ENCODE data around the gene COPA. TPM values are rescaled to one million over a fixed set of nuclear protein-coding genes. Genes with fewer than 3 reads are reported as not detected.

The COPA gene
- total RNA-seq, 1 donor from 2014 or later: 193 TPM

DNA sequence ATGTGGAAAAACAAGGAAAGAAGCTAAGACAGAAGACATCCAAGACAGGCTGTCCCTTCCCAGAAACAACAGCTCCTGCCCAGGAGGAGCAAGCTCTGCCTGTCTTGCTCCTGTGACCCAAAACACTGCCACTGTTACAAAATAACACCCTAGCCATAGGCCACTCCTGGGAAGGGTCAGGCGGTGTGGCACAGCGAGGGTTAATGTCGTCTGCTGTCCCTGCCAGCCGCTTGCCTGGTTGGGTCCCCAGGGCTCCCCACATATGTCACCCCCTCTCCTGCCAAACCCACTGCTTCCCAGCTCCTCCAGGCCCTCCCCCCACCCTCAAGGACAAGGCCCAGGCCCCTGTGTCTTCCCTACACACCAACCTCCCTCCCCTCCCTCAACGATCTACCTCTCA lies 20.0 kb upstream of the COPA start:
- DNase-seq (ENCODE audit: extremely low read depth, low read depth, low spot score): no peak

DNA sequence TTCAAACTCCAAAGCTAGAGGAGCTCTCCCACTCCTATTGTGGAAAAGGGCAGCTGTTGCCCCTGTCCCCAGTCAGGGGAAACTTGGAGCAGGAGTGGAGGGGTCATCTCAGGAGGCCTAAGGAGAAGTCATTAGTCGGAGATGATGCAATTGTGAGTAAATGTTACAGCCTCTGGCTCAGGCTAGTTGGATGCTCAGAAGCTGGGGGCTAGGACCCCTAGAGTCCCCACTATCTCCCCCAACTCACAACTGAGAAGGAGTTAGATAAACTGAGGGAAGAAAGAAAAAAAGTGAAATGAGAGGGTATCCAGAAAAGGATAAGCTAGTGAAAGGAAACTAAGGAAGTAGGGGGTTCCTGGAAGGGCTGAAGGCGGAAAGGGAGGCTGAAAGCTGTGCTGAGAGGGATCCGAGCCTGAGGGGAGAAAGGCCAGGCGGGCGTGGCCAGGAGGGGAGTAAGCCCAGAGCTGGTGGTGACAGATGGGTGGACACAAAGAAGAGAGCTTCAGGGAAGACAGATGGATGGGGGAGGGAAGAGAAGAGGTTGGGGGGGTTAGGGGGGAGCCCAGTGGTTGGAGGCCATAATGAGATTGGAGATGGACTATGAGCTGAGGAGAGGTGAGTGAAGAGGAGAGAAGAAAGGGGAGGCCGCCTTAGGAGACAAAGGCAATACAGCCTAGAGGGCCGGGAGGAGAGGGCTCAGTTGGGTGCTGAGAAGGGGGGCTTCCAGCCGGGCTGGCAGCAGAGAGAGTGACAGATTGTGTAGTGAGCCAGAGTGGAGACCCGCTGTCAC lies 19.3 kb upstream of the COPA start:
- DNase-seq (ENCODE audit: extremely low read depth, low read depth, low spot score): no peak

DNA sequence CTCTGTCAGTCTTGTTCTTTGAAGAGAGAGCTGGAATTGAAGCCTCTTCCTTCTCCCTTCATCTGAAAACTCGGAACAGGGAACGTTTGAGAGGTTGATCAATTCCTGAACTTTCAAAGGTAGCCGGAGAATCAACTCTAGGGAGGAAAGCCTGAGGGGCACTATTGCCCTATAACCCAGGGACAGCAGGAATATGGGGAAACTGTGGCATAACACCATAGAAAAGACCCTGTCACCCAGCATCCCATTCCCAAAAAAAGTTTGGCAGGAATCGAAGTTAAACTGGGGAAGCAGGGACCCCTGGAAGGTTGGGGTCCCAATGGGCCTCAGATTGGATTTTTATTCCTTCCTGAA lies 18.7 kb upstream of the COPA start:
- DNase-seq (ENCODE audit: extremely low read depth, low read depth, low spot score): no peak

DNA sequence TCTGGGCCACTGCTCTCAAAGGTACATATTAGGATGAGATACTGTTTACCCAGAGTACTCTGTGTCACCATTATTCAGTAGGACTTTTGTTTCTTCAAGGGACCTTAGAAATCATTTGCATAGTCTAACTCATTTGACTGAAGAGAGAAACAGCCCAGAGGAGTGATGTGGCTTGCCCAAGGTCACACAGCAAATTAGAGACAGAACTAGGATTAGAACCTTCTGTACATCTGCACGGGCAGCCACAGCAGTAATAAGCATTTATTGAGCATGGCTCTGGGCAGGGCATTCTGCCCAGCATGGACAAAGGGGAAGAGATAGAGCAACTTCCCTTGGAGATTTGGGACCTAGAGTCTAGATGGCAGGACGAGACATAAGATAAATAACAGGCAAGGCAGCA lies 18.1 kb upstream of the COPA start:
- no peak for DNase-seq (ENCODE audit: extremely low read depth, low read depth, low spot score)

DNA sequence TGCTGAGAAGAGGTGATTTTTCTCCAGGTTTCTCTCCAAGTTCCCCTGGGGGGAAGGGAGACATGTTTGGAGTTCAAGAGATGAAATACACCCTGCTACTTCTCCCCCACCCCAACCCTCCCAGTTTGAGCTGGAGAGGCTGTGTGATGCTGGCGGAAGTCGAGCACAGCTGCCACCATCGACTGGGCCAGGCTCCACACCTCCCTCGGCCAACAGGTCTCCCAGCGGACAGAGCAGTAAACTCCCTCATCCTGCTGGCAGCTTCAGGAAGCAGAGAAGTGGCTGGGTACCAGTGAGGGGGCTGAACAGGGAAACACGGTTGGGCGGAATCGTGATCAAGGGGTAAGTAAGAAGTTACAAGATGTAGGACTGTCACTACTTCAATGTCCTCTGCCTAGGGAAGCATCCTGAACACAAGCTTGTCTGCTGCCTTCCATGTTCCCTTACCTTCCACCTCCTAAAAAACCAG lies 17.2 kb upstream of the COPA start:
- no peak for DNase-seq (ENCODE audit: extremely low read depth, low read depth, low spot score)

DNA sequence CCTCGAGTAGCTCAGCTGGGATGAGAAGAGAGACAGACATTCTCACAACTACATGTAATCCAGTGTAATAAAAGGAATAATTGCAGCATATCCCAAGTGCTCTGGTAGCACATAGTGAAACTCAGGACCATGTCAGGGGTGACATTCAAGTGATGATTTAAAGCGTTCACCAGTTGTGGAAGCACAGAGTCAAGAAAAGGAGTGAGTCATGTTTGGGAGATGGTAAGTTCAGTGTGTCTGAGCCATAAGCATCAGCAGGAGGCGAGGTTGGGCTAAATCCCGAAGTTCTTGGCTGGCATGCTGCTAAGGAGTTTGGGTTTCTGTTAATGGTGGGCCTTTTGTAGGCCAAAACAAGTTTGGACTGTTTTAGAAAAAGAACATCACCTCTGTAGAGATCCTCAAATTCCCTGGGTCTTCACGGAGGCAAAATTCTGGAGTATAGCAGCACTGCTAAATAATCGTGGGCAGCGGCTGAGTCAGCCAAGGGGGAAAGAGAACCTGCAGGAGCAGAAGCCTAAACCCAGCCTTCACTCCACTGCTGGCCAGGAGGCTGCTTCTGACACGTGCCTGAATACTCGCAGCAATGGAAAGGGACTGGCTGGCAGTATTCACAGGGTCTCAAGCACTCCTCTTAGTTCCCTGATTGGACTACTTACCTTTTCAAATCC lies 16.6 kb upstream of the COPA start:
- no peak for DNase-seq (ENCODE audit: extremely low read depth, low read depth, low spot score)

DNA sequence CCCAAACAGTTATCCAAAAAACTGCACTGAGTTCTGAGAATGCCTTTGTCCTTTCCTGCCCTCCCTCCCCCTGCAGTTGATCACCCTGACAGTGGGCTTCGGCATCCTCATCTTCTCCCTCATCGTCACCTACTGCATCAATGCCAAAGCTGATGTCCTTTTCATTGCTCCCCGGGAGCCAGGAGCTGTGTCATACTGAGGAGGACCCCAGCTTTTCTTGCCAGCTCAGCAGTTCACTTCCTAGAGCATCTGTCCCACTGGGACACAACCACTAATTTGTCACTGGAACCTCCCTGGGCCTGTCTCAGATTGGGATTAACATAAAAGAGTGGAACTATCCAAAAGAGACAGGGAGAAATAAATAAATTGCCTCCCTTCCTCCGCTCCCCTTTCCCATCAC lies 15.0 kb upstream of the COPA start:
- no peak for DNase-seq (ENCODE audit: extremely low read depth, low read depth, low spot score)

DNA sequence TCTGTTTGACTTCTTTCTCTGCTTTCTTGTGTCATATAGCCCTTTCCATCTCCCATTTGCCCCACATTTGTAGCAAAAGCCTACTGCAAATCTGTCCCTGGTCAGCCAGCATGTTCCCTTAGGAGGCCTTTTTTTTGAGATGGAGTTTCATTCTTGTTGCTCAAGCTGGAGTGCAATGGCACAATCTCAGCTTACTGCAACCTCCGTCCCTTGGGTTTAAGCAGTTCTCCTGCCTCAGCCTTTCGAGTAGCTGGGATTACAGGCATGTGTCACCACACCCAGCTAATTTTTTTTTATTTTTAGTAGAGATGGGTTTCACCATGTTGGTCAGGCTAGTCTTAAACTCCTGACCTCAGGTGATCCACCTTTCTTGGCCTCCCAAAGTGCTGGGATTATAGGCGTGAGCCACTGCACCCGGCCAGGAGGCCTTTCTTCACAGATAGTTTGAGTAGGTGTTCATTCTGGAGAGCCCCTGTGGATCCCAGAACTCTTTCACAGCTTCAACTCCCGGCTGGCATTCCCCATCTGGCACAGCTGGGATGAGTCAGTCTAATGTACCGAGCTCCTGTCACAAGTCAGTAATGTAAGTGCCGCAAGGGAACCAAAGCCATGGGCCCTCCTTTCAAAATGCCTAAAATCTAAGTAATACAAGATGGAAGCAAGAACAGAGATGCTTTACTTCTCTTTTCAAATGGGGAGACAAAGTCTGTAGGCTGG lies 14.4 kb upstream of the COPA start:
- no peak for DNase-seq (ENCODE audit: extremely low read depth, low read depth, low spot score)

DNA sequence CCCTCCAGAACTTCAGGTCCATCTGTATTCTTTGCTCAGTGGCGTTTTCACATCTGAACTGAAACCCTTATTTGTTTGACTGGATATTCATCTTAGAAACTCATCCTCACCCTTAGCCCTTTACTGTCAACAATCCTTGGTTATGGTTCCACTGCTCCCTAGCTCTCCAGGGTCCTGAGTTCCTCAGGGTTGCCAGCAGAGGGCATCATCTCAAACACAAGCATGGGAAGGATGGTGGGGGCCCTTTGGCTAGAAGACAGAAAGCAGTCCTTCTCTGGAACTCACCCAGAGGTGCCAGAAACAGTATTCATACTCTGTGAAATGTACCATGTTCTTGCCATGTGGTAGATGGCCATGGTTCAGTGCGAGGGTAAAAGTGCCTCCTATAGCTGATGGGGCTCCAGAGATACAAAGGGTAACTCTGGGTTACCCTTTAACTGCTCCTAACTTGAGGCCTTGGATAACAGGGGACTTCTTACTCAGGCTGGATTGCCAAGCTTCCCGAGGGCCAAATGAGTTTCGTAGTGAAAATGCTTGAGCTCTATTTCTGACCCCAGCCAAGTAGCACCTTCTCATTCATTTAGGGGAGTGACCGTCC lies 11.4 kb upstream of the COPA start:
- no peak for DNase-seq (ENCODE audit: extremely low read depth, low read depth, low spot score)

DNA sequence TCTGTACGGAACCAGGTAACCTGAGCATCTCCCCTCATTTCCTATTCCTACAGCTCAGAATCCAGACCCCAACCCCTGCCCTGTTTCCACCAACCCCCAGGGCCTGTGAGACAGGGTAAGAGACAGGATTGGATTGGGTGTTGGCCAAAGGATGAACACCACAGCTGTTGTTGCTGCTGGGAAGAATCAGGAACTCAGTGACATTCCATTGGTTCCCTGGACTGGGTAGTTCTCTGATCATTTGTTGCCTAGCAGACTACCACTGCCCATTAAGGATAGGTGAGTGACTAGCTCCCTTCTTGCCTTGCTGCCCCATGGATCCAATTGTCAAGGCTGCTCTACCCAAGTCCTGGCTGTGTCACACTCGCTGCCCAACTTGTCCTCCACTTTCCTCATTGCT lies 10.2 kb upstream of the COPA start:
- DNase-seq (ENCODE audit: extremely low read depth, low read depth, low spot score): no peak

DNA sequence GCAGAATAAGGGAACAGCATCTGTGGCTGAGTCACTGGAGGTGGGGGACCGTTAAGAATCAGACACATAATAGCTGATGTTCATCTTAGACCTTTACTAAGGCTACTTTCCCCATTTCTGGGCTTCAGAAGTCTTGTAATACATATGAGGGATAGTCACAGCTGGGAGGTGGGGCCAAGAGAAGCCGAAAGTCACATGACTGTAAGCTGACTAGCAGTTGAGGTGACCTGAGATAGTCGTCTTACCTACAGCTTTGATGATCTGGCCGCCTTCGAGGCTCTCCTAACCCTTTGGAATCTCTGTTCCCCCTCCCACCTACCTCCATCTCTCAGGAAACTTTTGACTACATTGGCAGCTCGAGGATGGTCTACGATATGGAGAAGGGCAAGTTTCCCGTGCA lies 9.5 kb upstream of the COPA start:
- no peak for DNase-seq (ENCODE audit: extremely low read depth, low read depth, low spot score)

DNA sequence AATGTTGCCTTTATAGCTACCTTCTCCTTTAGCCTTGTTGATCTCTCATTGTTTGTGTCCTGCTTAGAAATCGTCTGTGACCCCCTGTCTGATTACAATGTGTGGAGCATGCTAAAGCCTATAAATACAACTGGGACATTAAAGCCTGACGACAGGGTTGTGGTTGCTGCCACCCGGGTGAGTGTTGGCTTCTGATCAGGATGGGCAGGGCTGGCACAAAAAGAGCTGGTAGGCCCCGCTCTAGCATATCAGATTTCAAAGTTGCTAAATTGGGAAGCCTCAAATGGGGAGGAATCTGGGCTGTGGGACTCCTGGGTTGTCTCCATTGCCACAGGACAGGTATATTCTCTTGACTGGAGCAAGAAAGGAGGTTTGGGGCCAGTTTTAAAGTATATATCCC lies 8.6 kb upstream of the COPA start:
- DNase-seq (ENCODE audit: extremely low read depth, low read depth, low spot score): no peak

DNA sequence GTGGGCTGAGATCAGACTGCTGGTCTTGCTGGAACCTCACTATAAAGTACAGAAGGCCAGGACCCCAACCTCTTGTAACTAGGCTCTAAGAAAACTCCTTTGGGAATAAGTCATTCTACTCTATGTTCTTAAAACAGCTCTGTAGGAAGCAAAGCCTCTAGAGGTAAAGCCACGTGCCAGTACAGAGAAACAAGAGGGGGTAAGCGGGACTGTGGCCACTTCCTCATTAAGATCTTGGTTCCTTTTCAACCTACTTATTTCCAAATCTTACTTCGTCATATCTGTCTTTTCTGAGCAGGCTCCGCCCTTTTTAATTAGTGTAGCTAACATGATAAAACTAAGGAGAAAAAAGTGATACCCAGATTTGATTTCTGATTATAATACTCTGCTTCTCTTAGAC lies 3.9 kb upstream of the COPA start:
- no peak for DNase-seq (ENCODE audit: extremely low read depth, low read depth, low spot score)

DNA sequence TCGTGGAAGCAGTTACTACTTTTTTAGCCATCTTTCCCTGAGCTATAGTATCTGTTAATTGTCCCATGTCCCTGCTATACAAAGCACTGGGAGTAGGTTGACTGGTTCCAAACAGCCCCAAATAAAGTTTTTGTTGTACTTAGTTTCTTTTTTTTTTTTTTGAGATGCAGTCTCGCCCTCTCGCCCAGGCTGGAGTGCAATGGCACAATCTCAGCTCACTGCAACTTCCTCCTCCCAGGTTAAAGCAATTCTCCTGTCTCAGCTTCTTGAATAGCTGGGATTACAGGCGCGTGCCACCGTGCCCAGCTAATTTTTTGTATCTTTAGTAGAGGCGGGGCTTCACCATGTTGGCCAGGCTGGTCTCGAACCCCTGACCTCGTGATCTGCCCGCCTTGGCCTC lies 3.4 kb upstream of the COPA start:
- DNase-seq (ENCODE audit: extremely low read depth, low read depth, low spot score): no peak

DNA sequence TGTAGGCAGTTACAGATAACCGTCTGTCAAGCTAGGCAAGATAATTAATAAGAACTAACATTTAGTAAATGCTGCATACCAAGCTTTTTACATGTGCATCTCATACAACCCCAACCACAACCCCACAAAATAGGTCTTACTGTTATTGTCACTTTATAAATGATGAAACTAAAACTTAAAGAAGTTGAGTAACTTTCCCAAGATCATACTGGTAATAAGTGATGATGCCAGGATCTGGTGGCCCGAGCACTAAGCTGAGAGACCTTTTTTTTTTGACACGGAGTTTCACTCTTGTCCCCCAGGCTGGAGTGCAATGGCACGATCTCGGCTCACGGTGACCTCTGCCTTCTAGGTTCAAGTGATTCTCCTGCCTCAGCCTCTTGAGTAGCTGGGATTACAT lies 1.9 kb upstream of the COPA start:
- DNase-seq (ENCODE audit: extremely low read depth, low read depth, low spot score): no peak

DNA sequence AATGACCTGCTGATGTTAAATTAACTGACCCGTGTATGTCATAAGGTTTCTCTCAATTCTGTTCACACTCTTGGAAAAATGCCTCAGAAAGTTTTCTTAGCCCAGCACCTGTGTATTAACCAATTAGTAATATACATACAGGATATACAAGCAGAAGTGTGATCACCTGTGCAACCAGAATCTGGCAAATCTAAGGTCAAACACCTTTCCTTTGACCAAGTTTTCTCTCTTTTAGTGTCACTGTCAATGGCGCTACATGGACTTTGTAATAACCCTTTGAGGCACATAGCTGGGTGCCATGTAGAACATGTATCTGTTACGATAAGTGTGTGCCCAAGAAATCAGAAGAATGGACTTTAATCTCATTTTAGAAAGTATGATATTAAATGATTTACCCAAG lies 1.2 kb upstream of the COPA start:
- no peak for DNase-seq (ENCODE audit: extremely low read depth, low read depth, low spot score)

DNA sequence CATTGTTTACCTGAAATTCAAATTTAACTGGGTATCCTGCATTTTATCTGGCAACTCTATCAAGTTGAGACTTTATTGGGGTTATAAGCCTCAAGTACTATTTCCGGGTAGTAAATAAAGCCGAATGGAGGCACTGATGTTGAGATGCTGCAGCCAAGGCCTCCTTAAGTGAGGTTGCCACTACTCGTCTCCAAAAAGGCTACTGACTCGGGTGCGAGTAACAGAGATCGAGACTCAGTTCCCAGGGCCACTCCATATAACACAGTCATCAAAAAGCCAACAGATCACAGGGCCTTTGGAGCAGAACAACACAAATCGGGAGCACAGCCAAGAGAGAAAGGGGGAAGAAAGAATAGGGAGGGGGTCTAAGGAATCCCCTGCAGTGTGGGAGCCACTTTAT lies 524 bp downstream of the COPA start:
- DNase-seq (ENCODE audit: extremely low read depth, low read depth, low spot score): no peak

DNA sequence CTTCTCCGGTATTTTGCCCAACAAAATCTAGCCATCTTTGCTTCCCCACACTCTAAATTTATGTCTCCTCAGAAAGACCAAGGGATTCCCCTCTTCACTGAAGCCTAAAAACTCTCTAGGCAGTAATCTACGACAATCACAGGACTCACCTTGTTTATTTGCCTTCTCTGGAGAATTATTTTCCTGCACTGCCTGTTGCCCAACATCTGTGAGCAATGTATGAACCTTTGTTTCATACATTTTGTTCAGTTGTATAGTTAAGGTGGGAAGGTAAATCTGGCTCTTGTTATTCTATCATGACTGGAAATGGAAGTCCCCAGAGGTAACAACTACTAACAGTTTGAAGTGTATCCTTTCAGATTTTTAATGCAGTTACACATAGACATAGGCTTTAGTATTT lies 2.2 kb downstream of the COPA start:
- DNase-seq (ENCODE audit: extremely low read depth, low read depth, low spot score): no peak

DNA sequence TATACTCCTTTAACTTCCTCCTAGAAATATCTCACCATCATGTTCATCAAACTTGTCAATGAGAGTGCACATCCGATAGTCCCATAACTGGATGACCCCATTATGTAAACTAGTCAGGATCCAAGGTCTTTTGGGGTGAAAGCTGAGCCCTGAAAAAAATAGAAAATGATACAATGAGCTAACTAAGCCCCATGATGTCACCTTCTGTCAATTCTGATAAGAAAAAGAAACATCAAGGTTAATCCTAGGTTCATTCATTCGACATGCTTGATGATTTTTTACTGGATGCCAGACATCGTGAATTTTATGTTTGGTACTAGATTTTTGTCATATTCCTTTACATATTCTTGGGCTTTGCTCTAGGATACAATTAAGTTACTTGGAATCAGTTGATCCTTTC lies 2.9 kb downstream of the COPA start:
- no peak for DNase-seq (ENCODE audit: extremely low read depth, low read depth, low spot score)

DNA sequence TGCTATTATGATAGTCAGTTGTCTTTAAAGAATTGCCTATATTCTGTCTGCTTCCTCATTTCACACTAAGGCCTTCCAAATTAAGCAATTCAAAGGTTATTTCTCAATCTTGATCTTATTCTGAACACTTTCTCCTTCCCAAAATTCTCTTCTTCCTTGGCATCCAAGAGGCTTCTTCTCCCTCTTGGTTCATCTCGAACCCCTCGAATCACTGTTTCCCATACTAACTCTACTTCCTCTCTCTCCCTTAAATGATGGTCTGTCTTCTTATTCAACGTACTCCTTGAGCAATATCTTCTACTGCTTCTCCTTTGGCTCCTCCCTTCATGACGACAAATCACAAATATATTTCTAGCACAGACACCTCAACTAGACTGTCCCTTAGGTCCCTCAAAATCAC lies 4.5 kb downstream of the COPA start:
- DNase-seq (ENCODE audit: extremely low read depth, low read depth, low spot score): no peak

DNA sequence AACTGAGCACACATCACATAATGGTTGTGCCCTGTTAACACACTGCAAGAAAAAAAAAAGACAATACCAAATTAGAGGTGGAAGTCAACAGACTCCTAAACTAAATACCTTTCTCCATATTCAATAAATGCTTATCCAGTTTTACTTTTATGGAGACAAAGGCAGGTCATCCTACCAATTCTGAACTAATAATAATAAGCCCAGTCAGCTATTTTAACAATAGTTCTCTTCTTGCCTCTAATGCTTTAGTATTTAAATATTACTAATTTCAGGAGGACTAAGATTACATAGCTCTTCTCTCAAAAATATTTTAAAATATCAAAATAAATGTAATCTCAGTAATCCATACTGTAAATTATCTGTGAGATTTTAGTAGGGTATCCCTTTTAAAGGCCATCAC lies 10.5 kb downstream of the COPA start:
- DNase-seq (ENCODE audit: extremely low read depth, low read depth, low spot score): no peak

DNA sequence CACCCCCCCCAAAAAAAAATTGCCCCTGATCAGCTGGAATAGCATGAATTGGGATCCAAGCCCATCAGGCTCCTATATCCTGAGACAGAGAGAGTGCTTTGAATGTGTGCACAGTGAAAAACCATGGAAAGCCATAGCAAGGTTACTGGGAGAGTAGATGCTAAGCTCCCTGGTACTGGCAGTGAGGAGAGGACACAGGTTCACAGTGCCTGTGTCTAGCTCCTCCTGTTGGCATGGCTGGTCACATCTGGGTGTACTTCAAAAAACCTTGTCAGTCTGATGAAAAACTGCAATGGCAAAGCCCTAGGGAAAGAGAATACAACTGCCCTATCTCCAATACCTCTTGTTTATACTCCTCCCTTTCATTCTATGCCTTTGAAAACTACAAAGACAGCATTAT lies 12.9 kb downstream of the COPA start:
- DNase-seq (ENCODE audit: extremely low read depth, low read depth, low spot score): no peak

All from glomerular endothelial cell (primary cell).